Inflammatory macrophage (primary cell): ENCODE measurements around the gene TERC.
"Not testable (repeated sequence)": the region's sequence is repeated elsewhere in the genome, so short reads cannot be mapped to it uniquely, and the experiment has no call there.

ENCODE experiments used
- DNase-seq, 2 donors: peaks; one replicate each; pipeline ENCODE4 v3.0.0-alpha.2; 2020 to 2022

TERC gene

GRCh38 chr3:169771497-169772304 is 6.8 kb upstream of the TERC start:
- peak; percentile 78 to 88 for DNase-seq

- peak; percentile 59 to 73 for DNase-seq
Observed at GRCh38 chr3:169769287-169770181, 4.7 kb upstream of the TERC start, which contains the start of gene ACTRT3. TSS of gene ACTRT3 (minus strand) at chr3:169769561. CDS start at chr3:169769520, 41 bp downstream.

GRCh38 chr3:169764312-169764881 is 463 bp downstream of the TERC start:
- peak; percentile 84 to 88 for DNase-seq

- DNase-seq, result peak in 1 of 2 donors; percentile 9
Observed at GRCh38 chr3:169760479-169760878, 4.4 kb downstream of the TERC start.

GRCh38 chr3:169759256-169759655 is 5.6 kb downstream of the TERC start:
- DNase-seq, result peak in 1 of 2 donors; percentile 12

- no peak for DNase-seq
Observed at GRCh38 chr3:169758359-169758994, 6.4 kb downstream of the TERC start.

DNA sequence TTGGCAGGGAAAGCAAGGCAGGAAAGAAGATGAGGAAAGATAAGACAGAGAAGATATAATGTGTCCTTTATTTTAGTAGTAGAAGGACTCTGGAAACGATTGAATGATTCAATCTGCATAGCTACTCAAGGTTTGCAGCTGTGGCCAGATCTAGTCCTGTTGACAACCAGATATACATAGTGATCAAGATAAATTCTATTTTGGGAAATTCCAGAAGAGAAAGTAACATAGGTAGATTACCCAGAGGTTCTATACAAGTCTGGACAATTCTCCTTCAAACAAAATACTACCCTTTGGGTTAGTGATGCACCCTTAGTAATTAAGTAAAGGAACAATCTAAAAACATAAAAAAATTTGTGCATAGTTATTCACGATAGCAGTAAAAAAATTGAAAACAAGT is 9.4 kb downstream of the TERC start:
- no peak for DNase-seq

- no peak for DNase-seq
Observed at GRCh38 chr3:169754711-169755110, 10.1 kb downstream of the TERC start.

DNA sequence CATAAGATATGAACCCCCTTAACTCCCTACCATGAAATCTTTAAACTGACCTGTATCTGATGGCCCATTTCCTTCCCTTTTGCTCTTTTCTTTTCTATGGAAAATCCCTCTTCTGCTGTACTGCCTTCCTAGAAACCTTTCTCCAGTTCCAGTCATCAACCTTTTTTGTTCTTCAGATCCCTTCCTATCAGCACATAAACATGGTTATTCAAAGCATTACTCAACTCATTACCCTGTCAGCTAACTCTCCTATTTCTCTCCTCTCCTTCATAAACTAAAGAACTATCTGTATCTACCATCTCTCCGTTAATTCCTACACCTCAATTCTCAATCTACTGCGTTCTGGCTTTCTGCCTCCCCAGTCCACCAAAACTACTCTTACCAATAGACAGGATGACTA is 13.0 kb downstream of the TERC start:
- DNase-seq, result no peak

DNA sequence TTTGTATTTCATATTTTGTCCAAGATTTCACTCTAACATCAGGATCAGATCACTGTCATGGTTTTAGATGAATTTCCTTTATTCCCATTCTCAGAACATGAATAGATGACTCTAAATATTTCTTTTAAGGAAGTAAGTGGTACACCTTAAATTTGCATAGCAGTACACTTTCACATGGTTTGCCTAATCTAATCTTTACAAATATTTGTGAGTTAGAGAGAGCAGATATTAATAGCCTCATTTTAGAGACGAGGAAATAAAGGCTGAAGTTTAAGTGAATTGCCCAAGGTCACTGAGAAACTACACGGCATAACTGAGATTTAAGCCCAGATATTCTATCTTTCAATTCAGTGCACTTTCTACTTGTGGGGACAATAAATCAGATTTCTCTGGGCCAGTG is 14.2 kb downstream of the TERC start:
- no peak for DNase-seq

DNA sequence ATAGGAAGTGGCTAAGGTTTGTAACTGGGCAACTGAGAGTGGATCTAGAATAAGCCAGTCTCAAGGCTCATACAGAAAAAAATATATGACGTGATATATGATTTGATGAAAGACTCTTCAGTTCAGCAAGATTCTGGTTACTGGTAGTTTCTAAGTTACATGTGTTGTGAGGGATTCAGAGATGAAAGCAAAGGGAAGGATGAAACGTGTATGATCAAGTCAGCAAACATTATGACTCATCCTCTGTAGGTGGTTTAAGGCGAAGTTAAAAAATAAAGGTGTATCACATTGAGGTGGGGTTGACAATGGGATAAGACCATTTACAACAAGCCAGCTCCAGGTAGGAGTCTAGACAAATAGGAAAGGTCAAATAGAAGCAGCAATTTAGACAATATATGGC is 16.2 kb downstream of the TERC start:
- DNase-seq, result no peak

DNA sequence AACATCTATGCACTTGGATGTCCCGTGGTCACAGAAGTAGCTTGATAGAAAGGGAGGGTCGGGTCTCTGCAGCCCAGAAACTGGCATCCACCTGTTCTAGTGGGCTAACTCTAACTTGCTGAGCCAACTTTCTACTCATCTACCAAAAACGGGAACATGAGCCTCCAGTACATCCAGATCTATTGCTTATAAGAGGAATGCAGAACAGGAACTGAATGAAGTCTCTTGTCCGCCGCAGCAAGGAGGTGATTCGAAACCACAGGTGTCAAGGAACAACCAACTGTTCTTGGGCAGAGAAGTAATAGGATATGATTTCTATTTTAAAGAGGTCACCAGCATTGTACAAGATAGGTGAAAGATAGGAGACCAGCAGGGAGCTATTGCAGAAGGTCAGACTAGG is 17.9 kb downstream of the TERC start:
- peak in 1 of 2 donors; percentile 5 for DNase-seq

DNA sequence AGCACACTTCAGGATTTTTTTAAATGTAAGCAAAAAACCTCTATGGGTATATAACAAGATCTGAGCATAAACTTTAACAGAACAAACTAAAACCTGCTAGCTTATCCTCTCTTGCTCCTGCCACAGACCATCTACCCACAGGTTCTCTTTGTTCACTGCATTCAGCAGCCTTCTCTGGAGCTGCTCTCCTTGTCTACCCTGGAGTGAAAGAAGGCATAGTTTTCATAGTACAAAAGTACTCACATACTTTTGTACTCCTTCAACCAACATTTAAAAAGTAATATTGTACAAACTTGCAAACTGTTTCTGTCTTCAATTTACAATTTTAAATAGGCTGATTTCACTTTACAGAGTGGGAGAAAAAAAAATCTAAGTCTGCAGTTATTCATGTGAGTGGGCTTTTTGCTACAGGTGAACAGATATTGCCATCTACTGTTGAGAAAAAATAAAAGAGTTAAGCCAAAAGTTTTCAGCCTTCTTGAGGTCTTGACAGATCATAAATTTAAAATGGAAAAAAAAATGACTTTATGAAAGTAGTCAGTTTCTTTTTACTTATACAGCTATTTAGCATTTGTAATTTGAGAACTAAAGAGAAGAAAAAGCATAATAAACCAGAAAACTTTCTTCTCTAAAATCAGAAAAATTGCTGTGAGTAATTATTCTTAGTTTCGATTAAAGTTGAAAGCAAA is 20.4 kb downstream of the TERC start:
- no peak for DNase-seq

- no peak for DNase-seq
Observed at GRCh38 chr3:169739067-169739466, 25.8 kb downstream of the TERC start.

DNA sequence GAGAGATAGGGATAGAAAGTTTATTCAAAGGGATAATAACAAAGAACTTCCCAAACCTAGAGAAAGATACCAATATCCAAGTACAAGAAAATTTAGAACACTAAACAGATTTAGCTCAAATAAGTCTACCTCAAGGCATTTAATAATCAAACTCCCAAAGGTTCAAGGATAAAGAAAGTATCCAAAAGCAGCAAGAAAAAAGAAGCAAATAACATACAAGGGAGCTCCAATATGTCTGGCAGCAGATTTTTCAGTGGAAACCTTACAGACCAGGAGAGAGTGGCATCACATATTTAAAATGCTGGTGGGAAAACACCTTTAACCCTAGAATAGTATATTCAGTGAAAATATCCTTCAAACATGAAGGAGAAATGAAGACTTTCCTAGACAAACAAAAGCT is 33.0 kb downstream of the TERC start:
- not testable (repeated sequence) for DNase-seq

DNA sequence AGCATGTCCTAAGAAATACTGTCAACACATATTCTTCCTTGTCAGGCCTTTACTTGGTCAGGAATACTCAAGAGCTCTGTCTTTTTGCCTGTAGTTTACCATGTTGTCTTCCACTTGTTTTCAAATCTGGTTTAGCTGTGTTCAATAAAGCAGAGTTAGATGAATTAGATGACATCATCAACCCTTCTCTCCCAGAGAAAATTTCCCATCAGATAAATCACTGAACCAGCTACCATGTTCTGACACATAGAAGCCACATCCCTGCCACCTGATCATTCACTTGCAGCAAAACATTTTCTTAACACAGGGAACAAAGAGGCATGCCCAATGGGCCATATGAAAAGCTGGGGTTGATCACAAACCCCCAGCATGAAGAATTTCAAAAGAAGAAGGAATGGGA is 42.1 kb downstream of the TERC start:
- no peak for DNase-seq

GRCh38 chr3:169718415-169718814 is 46.4 kb downstream of the TERC start:
- not testable (repeated sequence) for DNase-seq
